Measurements from ENCODE around the gene TTC28. TPM values are rescaled to one million over a fixed set of nuclear protein-coding genes. Genes with fewer than 3 reads are reported as not detected.

Gene TTC28
- total and polyA plus RNA-seq, 2 donors (not counting 3 experiments of a cell fraction or from before 2014, with no cell fraction given) = 16.5 to 51.1 TPM

DNA sequence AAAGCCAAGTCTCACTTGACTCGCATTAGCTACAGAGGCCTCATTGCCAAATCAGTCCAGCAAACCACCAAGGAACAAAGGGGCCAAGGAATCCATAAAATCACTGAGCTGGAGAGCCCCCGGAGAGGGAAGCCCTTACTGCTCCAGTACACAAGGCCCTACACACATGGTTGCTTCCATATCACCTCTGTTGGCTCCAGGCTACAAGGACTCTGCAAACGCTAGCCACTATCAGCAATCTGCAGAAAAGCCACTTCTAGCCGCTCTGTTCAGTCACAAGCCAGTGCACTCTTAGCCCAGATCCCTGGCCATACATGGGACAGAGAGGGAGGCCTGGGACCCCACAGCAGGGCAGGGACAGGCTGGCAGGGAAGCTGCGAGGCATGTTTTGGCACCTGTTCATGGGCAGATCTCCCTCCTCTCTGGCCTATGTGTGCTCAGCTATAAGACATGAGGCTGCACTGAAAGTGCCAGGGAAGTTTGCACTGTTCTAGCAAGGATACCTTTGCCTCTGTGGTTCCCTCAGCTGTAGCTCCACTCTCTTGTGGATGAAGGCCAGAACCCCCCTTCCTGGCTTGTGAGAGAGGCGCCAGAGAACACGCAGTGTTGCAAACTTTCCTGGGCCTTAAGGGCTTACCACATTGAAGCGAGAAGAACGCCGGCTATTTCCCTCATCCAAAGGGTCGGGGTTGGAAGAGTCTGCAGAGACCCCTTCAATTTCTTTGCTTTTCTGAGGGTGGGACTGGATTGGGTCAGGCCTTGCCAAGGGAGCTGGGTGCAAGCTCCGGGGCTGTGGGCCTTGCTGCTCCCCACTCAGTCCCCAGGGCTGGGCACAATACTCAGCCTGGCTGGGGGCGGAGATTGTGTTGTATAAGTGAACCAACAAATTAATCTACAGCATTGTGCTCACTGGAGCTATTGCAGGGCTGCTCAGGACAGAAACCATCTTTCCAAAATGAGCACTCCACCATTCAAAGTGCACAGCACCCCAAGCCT lies 651.9 kb downstream of the TTC28 start:
- no peak overlapping the region for H3K4me2 ChIP-seq (ENCODE audit: insufficient read depth, low read length)
- no peak overlapping the region for H3K4me3 ChIP-seq (replicated peaks in 1 of 3; ENCODE audit: insufficient read depth in 1 of 3, low read depth in 1 of 3, low read length in 3 of 3)
- no peak overlapping the region for H3K9ac ChIP-seq (replicated peaks; ENCODE audit: extremely low read depth, insufficient read depth, low read length)
- no peak overlapping the region for H3K27ac ChIP-seq (ENCODE audit: insufficient read depth, low read depth, low read length)
- peak; percentile 23 for DNase-seq (ENCODE audit: low read depth, low spot score)
- H3K9me3 ChIP-seq (replicated peaks; ENCODE audit: control insufficient read depth, insufficient read depth, low read length) = no peaks in the 10 kb centered on the region
- H4K20me1 ChIP-seq (replicated peaks; ENCODE audit: control insufficient read depth, extremely low read depth, insufficient read depth, low read length) = no peaks in the 10 kb centered on the region
- peak; percentile 63 for FAIRE-seq
- no peaks in the 10 kb centered on the region for H3K27me3 ChIP-seq (ENCODE audit: control insufficient read depth in 2 of 2, insufficient read depth in 2 of 2, low read length in 2 of 2)
- H3K4me1 ChIP-seq (ENCODE audit: control insufficient read depth, extremely low read depth, insufficient read depth, low read length) = peaks cover 28% of the 10 kb centered on the region
- dilution Hi-C loops (cut with MboI; ENCODE audit: extremely low pct_ligation_motif_present, low sequenced_read_pairs) = no loop called here
- TF ChIP-seq POLR2AphosphoS5 (IDR thresholded peaks at IDR 0.05; ENCODE audit: insufficient read depth, low read depth, low read length) = no peak
- TF ChIP-seq GATA2 (IDR thresholded peaks at IDR 0.05; ENCODE audit: insufficient read depth, insufficient read length, low read depth, low read length) = no peak
- TF ChIP-seq POLR2A (IDR thresholded peaks at IDR 0.05; ENCODE audit: low read depth, low read length) = no peak
- no peak for TF ChIP-seq FOS (IDR thresholded peaks at IDR 0.05; ENCODE audit: borderline replicate concordance, insufficient read depth, low read length)
- TF ChIP-seq, protein P1, sequence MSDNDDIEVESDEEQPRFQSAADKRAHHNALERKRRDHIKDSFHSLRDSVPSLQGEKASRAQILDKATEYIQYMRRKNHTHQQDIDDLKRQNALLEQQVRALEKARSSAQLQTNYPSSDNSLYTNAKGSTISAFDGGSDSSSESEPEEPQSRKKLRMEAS (IDR thresholded peaks at IDR 0.05; ENCODE audit: insufficient read depth, insufficient read length) = no peak
- TF ChIP-seq, protein P2, sequence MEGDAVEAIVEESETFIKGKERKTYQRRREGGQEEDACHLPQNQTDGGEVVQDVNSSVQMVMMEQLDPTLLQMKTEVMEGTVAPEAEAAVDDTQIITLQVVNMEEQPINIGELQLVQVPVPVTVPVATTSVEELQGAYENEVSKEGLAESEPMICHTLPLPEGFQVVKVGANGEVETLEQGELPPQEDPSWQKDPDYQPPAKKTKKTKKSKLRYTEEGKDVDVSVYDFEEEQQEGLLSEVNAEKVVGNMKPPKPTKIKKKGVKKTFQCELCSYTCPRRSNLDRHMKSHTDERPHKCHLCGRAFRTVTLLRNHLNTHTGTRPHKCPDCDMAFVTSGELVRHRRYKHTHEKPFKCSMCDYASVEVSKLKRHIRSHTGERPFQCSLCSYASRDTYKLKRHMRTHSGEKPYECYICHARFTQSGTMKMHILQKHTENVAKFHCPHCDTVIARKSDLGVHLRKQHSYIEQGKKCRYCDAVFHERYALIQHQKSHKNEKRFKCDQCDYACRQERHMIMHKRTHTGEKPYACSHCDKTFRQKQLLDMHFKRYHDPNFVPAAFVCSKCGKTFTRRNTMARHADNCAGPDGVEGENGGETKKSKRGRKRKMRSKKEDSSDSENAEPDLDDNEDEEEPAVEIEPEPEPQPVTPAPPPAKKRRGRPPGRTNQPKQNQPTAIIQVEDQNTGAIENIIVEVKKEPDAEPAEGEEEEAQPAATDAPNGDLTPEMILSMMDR (IDR thresholded peaks at IDR 0.05; ENCODE audit: extremely low read depth in 1 of 2, insufficient read depth in 1 of 2, low read depth in 1 of 2, low read length in 2 of 2) = no peak
- no peak for TF ChIP-seq JUN (IDR thresholded peaks at IDR 0.05; ENCODE audit: borderline replicate concordance, insufficient read depth, insufficient read length, low read depth)
- no peak for TF ChIP-seq MYC (IDR thresholded peaks at IDR 0.05; ENCODE audit: low read depth, low read length)
- no peak for TF ChIP-seq EZH2 (IDR thresholded peaks at IDR 0.05; ENCODE audit: borderline replicate concordance, low read depth, low read length, severe bottlenecking)
- intact Hi-C loops (cut with micrococcal nuclease) = loop anchor here (2.0 to 10.0 kb wide), 2 partner anchors 13 to 87 kb away; no protein-coding TSS in a partner anchor
- BruUV-seq (replicated peaks) = no TSS peak
- H3K79me2 ChIP-seq (ENCODE audit: control insufficient read depth, insufficient read depth, low read length) = no peaks in the 10 kb centered on the region
- ChIA-PET CTCF (interaction anchor here (4.1 kb wide), 2 partner anchors 8 to 23 kb away, joined by 41 to 47 read pairs; no protein-coding TSS in a partner anchor), POLR2A (no interaction called here)
- no peaks in the 10 kb centered on the region for H3K9me1 ChIP-seq (replicated peaks; ENCODE audit: control insufficient read depth, extremely low read depth, insufficient read depth, low read length)
- H3K36me3 ChIP-seq (ENCODE audit: control insufficient read depth in 2 of 2, extremely low read depth in 1 of 2, insufficient read depth in 2 of 2, low read length in 2 of 2) = no peaks in the 10 kb centered on the region
- H2AFZ ChIP-seq (ENCODE audit: low read depth, low read length) = no peak overlapping the region

Data from endothelial cell of umbilical vein (primary cell).